Hematopoietic multipotent progenitor cell treated with erythropoietin and hydrocortisone succinate and interleukin-3 and kit ligand, for 4 days (in vitro differentiated cells): ENCODE measurements around the gene C9orf85.
"Not testable (repeated sequence)": the region's sequence is repeated elsewhere in the genome, so short reads cannot be mapped to it uniquely, and the experiment has no call there.

Source experiments
- DNase-seq: peaks from one replicate; pipeline ENCODE4 v3.0.0-alpha.2; 2015

C9orf85 gene

DNA sequence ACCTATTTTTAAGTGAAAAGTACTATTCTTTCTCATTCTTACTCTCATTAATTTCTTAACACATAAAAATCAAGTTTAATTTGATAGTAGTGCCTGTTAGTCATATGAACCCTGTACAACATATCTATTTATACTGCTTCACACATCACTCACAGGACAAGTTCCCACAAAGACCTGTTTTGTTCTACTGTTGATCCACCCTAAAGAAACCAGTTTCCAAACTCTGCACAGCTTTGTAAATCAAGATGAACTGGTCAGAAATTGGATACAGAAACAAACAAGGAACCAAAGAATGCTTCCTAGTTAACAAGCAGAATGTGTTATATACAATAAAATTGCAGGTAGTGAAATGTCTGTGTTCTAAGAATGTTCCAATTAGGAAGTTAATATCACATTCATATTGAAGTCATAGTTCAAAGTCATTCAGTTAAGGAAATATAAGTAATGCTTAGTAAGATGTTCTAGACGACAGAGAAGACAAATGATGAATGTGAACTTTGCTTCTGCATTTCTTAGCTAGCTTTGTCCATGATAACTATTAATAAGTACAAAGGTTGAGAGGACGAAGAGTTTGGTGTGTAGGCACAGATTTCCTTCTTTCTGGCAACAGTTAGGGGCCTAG lies 33.4 kb downstream of the C9orf85 start:
- no peak for DNase-seq

DNA sequence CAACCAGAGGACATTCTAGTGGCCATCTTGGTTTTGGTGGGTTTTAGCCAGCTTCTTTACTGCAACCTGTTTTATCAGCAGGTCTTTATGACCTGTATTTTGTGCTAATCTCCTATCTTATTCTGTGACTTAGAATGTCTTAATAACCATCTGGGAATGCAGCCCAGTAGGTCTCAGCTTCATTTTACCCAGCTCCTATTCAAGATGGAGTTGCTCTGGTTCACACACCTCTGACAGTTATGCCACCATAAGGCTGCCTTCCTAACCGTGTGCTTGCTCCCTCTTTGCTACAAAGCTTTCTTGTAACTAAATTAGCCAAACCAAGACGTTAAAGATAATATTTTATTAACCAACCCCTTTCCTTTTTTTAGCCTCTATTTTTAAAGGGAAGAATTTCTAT lies 43.2 kb downstream of the C9orf85 start:
- not testable (repeated sequence) for DNase-seq

GRCh38 chr9:71955300-71955915 lies 44.0 kb downstream of the C9orf85 start:
- no peak for DNase-seq

GRCh38 chr9:71962328-71962727 lies 50.9 kb downstream of the C9orf85 start:
- no peak for DNase-seq

GRCh38 chr9:71963471-71963996 lies 52.1 kb downstream of the C9orf85 start:
- DNase-seq = not testable (repeated sequence)

GRCh38 chr9:71965403-71965802 lies 54.0 kb downstream of the C9orf85 start:
- DNase-seq = no peak

DNA sequence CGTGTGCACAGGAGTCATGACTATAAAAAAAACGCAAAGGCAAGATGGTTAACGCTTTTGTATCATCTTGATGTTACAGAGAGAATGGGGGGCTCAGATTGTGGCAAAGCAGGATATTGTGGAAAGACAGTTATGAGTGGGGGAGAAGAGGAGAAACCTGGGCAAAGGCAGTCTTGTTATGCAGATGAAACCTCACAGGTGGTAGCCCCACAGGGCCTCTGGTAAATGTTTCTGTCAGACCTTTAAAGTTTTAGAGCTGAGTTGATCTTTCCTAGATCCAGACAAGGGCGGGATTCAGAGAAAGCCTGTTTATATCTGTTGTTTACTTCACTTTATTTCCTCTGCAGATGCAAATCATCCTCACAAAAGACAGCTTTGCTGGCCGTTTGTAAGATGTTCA lies 55.2 kb downstream of the C9orf85 start:
- DNase-seq = no peak

GRCh38 chr9:71968541-71969090 lies 57.2 kb downstream of the C9orf85 start:
- no peak for DNase-seq

DNA sequence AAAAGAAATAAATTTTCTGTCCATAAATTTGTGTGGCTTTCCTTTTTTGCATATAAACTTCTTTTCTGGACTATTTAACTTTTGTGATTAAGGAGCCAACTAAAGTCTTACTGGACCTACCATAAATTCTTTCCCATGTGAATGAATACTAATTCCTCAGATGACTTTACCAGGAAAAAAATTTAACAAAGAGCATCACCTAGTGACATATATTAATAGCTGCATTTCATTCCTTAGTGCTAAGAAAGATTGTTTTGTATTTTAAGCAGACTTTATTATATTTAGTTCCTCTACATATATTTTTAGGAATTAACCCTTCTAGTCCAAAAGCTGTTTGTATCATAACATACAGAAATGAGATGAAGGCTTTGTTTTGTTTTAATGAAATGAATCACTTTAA lies 64.4 kb downstream of the C9orf85 start:
- DNase-seq = peak; percentile 41

DNA sequence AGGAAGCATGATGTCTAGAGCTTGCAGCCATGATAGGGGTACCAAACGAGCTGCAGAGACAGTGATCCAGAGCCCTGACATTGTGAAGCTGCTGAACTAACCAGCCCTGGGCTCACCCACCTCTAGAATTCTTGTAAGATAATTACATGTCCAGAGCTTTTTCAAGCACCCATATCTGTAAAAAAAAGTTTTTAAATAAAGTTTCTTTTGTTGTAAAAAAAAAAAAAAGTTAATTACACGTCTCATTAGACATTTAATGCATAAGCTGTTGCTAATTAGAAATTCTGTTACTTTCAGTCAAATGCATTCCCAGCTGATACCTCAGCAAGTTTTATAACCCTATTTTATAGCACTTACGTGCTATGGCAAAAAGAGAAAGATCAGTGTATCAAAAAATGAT lies 65.6 kb downstream of the C9orf85 start:
- no peak for DNase-seq

DNA sequence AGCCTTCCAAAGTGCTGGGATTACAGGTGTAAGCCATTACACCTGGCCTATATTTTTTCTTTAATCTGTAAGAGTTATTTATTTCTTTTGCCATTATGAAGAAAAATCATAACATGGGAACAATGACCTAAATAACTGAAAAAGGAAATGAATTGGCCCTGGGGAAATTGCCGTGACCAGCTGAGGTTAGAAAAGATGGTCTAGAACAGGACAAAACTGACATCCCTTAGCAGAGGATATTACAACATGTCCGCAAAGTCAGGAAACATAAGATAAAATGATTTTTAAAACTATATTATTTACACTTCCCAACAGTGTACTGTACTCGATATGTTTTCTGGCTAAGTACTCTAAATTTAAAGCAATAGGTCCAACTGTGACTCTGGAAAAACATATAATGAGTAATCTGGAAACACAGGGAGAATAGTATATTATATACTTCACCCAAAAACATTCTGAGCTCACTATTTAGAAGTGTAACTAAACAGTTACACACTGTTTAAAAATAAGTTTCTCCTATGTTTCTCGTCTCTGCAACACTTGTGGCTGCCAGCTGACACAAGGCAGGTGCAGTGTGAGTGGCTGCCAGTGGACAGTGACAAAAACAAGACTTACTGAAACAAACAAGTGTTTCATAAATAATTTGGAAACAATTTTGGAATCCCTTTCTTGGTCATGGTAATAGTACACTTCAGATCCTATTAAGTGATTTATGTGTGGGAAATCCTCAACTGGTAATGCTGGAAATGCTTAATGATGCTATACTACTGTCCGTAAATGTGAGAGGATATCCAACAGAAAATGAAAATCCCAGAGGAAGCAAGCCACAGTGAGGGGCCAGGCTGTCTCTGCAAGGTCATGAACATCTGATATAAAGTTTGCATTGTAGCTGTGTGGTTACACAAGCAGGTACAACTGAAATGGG lies 69.1 kb downstream of the C9orf85 start:
- DNase-seq = no peak

DNA sequence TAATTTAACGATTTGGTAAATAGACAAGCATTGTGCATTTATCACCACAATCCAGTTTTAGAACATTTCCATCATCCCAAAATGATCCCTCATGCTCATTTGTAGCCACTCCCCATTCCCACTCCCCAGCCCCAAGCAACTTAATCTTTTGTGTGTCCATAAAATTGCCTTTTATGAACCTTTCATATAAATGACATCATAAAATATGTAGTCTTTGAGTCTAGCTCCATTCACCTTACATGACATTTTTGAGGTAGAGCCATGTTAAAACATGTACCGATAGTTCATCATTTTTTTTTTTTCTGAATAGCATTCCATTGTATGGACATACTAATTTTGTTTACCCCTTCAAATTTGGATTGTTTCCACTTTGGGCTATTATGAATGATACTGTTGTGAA lies 70.5 kb downstream of the C9orf85 start:
- no peak for DNase-seq

- no peak for DNase-seq
Measured at GRCh38 chr9:71984403-71984802, 73.0 kb downstream of the C9orf85 start.

DNA sequence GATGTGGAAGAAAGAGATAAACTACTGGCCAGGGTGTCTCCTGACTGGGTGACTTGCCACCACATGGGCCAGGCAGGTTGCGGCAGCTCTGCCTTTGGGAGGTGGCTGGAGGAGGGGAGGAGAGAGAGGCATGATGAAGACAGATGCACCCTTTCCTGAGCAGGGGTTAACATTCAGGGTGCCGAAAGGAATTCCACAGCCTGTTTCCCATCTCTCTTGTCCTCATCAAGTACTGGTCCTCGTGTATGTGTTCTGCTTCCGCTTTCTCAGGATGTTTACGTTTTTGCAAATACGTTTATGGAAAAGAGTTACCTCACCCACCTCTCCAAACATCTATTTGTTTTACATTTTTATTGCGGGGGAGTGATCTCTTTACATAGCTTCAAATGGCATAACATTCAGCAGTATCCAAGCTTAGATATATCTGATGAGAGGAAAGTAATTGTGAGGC lies 73.4 kb downstream of the C9orf85 start:
- no peak for DNase-seq

DNA sequence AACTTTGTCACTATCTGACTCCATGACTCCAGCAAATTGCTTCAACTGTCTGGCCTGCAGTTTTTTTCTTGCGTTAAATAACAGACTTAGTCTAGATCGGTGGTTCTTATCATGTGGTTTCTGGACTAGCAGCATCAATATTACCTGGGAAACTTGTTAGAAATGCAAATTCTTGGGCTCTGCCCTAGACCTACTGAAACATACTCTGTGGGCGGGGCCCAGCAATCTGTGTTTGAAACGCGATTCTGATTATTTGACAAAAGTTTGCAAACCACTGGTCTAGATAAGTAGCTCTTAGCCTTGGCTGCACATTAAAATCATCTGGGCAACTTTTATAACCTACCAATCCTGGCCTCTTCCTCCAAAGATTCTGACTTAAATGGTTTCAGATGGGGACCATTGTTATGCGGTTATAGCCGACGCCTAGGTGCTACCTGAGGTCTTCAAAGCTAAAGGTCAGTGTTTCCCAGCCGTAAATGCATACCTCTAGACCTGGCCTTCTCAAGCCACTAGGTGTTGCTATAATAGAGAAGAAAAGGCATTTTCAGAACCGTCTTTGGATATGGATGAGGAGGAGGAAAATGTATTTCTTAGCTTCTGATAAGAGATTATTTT lies 74.0 kb downstream of the C9orf85 start:
- DNase-seq = no peak

- DNase-seq = no peak
Measured at GRCh38 chr9:71986900-71987299, 75.5 kb downstream of the C9orf85 start.

DNA sequence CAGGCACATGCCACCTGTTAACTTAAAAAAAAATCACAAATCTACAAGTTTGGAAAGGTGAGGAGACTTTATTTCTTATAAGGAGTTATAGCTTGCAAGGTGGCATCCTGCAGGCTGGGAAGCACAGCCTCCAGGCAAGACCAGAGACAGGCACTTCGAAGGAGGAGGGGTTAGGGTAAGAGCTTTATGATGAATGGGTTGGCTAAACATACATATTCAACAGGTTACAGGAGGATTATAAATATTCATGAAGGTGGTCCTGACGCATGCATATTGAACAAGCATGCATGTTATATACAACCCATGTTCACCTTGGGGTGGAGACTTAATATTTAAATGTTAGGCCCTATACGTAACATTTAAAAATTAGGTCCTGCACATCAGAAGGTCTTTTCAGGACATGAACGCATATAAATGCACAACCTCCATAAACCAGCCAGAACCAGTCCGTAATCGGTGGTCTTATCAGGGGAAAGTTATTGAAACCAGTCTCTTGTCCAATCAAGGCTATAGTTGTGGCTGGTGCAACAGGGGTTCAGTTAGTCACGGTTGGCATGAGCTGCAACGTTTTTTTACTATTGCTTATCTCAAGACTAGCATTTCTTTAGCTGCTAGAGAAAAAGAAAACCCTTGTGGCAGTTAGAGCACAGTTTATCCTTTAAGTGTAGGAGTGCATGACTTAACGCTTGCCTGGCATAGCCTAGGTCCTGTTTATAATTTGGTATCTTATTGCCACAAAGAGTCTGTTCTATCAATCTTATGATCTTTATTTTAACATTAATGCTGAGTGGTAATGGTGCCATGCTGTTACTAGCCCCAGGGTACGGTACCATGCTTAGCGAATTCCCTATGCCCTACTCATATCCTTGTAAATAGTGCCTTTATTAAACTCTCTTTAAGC lies 76.3 kb downstream of the C9orf85 start:
- DNase-seq = peak; percentile 27

GRCh38 chr9:71990466-71990865 lies 79.0 kb downstream of the C9orf85 start:
- DNase-seq = no peak

DNA sequence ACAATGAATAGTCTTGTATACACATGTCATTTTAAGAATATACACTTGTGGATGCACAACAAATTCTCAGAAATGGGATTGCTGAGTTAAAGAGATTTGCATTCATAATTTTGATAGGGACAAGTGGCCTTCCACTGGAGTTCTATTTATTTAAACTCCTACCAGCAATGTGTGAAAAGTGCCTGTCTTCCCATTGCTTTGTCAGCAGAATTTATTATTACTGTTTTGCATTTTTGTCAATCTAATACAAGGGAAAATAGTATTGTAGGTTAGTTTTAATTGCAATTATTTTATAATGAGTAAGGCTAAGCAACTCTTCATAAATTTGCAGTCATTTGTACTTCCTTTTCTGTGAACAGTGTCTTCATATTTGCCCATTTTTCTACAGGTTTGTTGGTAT lies 94.0 kb downstream of the C9orf85 start:
- no peak for DNase-seq

- DNase-seq = no peak
Measured at GRCh38 chr9:72006501-72006900, 95.1 kb downstream of the C9orf85 start.

- not testable (repeated sequence) for DNase-seq
Measured at GRCh38 chr9:72007726-72008125, 96.3 kb downstream of the C9orf85 start.

GRCh38 chr9:72012646-72013045 lies 101.2 kb downstream of the C9orf85 start:
- no peak for DNase-seq
